HG03520 (cell line): ENCODE measurements around the gene PRDM5.
"Not testable (repeated sequence)": the region's sequence is repeated elsewhere in the genome, so short reads cannot be mapped to it uniquely, and the experiment has no call there.

Experiments used
- ATAC-seq: cut with Tn5 transposase; IDR thresholded peaks from one replicate; pipeline ENCODE4 v1.9.1; 2021; ENCODE audit warnings: mild to moderate bottlenecking, moderate library complexity; ENCODE audit not compliant: unreplicated experiment

Gene PRDM5

GRCh38 chr4:120761070-120761469 is 161.5 kb downstream of the PRDM5 start:
- ATAC-seq: no peak

- no peak for ATAC-seq
These were observed 162.5 kb downstream of the PRDM5 start for GRCh38 chr4:120760047-120760446.

- ATAC-seq: no peak
These were observed 166.7 kb downstream of the PRDM5 start for GRCh38 chr4:120755864-120756263.

- ATAC-seq: no peak
These were observed 167.9 kb downstream of the PRDM5 start for GRCh38 chr4:120754590-120754989.

GRCh38 chr4:120753854-120754253 is 168.7 kb downstream of the PRDM5 start:
- ATAC-seq: no peak

GRCh38 chr4:120750152-120750525 is 172.4 kb downstream of the PRDM5 start:
- ATAC-seq: no peak

- ATAC-seq: peak; percentile 98
These were observed 172.9 kb downstream of the PRDM5 start for GRCh38 chr4:120749445-120750151.

- ATAC-seq: not testable (repeated sequence)
These were observed 180.9 kb downstream of the PRDM5 start for GRCh38 chr4:120741636-120742035.

GRCh38 chr4:120736312-120736711 is 186.2 kb downstream of the PRDM5 start:
- ATAC-seq: no peak

- no peak for ATAC-seq
These were observed 188.6 kb downstream of the PRDM5 start for GRCh38 chr4:120733968-120734367.

- ATAC-seq: no peak
These were observed 189.5 kb downstream of the PRDM5 start for GRCh38 chr4:120733054-120733453.

- ATAC-seq: no peak
These were observed 191.0 kb downstream of the PRDM5 start for GRCh38 chr4:120731561-120731960.

- ATAC-seq: no peak
These were observed 191.7 kb downstream of the PRDM5 start for GRCh38 chr4:120730777-120731320.

- no peak for ATAC-seq
These were observed 193.4 kb downstream of the PRDM5 start for GRCh38 chr4:120728892-120729675.

- no peak for ATAC-seq
These were observed 196.6 kb downstream of the PRDM5 start for GRCh38 chr4:120725639-120726580.

GRCh38 chr4:120724656-120725055 is 197.9 kb downstream of the PRDM5 start:
- no peak for ATAC-seq

GRCh38 chr4:120723986-120724385 is 198.5 kb downstream of the PRDM5 start:
- ATAC-seq: no peak

- no peak for ATAC-seq
These were observed 199.4 kb downstream of the PRDM5 start for GRCh38 chr4:120723105-120723504.

- no peak for ATAC-seq
These were observed 199.9 kb downstream of the PRDM5 start for GRCh38 chr4:120722655-120723054.

- ATAC-seq: no peak
These were observed 202.1 kb downstream of the PRDM5 start for GRCh38 chr4:120720354-120720934.
